LNCaP clone FGC (cell line): ENCODE results near the gene GPRIN2.

Source experiments
- DNase-seq: peaks from one replicate; pipeline ENCODE4 v3.0.0-alpha.2; 2011; ENCODE audit warnings: low read depth
- H3K4me3 ChIP-seq: 2 replicates; pipeline ENCODE4 v1.5.1; 2011; ENCODE audit warnings: mild to moderate bottlenecking, low read depth, low read length, control low read depth
- CTCF ChIP-seq: IDR thresholded peaks from 2 replicates; pipeline ENCODE4 v1.5.1; 2012; ENCODE audit warnings: mild to moderate bottlenecking; ENCODE audit not compliant: control insufficient read depth, insufficient read depth; ENCODE audit errors: extremely low read depth

Gene GPRIN2

DNA sequence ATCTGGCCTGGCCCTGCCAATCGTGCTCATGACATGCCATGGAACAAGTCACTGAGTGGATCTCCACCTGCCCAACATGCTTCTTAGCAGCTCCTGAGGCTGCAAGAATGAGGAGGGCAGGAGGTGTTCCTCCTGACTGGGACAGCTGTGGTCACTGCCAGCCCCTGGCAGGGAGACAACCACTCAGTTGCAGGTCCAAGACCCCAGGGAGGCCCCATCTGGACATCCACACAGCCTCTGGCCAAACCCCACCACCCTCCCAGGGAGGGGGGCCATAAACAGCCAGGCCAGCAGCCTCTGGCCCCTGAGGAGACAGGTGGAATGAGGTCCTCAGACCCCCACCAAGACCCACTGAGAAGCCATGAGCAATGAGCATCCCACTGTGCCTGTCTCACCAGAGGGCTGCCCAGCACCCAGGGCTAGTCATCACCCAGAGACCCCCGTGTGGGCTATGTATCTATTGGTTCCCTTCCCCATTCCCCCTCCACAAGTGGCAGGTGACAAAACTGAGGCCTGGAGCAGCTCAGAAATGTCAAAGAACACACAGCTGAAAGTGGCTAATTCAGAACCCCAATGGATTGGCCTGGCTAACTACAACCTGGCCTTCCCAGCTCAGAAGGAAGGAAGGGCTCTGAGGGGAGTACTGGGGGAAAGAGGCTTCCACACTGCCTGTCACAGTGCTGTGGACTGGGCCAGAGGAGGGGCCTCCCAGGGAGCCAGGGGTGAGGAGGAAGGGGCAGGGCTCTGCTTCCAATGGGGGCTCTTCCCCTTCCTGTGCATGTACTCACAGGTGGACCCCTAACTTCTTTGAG is 3.0 kb downstream of the GPRIN2 start:
- H3K4me3 ChIP-seq = no peak overlapping the region
- no peak for TF ChIP-seq CTCF
- DNase-seq = no peak

- no peak overlapping the region for H3K4me3 ChIP-seq
- TF ChIP-seq CTCF = no peak
- peak; percentile 100 for DNase-seq
Observed at GRCh38 chr10:46552526-46553237, 3.8 kb downstream of the GPRIN2 start.

- DNase-seq = no peak
- no peak for TF ChIP-seq CTCF
- H3K4me3 ChIP-seq = no peak overlapping the region
Observed at GRCh38 chr10:46551701-46552525, 4.5 kb downstream of the GPRIN2 start.

DNA sequence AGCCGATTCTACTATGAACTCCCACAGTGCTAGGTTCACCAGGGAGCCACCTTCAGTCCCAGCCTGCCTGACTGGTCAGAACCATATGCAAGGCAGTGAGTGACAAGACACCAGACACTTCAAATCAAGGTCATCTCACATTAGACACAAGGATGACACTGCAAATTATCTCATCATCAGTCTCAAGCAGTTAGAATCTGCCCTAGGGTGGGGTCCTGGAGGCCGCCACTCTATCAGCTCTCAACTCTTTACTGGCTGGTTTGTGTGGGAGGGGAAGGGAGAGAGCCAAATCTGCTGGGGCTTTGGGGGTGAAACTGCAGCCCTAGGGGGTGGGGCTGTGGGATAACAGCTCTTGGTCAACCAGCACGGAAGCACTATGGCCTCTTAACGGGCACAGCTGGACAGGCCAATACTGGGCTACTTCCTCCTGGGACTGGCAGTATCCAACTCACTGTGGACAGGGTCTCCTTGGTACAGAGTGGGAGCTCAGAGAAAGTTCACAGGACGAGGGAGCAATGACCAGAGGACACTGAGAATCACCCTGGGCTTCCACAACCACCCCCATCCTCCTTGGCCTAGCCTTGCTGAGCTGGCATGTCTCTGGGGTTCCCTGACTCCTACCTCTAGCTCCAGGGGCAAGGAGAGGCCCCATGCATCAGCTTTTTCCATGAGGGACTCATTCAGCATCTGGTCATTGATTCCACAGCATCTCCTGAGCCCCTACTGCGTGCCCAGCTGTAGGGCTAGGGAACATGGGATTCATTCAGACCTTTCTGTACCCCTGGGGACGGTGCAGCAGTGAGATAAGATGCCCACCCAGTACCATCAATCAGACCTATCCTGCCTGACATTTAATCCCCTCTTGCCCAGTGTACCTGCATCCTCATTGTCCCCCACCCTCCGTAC is 5.4 kb downstream of the GPRIN2 start:
- no peak for TF ChIP-seq CTCF
- H3K4me3 ChIP-seq = no peak overlapping the region
- no peak for DNase-seq

- no peak overlapping the region for H3K4me3 ChIP-seq
- DNase-seq = no peak
- TF ChIP-seq CTCF = no peak
Observed at GRCh38 chr10:46550076-46550790, 6.2 kb downstream of the GPRIN2 start.
